GM19193 (cell line): Measurements from ENCODE around the gene NTSR2.

Experiments used
- POLR2A ChIP-seq: IDR thresholded peaks from 4 replicates; pipeline ENCODE4 v1.6.1; 2011; ENCODE audit not compliant: insufficient read depth, insufficient read length; ENCODE audit errors: extremely low read depth

NTSR2 gene

DNA sequence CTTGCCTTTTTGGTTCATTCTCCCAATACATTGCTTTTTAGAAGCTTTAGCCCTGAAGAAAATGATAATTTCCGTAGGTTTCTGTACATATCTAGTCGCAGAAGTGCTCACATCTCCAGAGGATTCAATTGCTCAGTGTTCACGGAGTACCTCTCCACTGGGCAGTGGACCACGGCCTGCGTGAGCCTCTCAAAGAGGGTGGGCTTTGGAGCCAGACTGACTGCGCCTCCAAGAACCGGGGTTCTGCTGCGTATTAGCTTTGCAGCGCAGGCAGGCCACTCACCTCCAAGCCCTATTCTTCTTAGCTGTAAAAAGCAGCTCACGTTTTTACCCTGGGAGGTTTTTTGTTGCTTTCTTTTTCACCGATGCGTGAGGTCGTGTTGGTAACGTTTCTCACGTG lies 35.4 kb downstream of the NTSR2 start:
- no peak for TF ChIP-seq POLR2A

DNA sequence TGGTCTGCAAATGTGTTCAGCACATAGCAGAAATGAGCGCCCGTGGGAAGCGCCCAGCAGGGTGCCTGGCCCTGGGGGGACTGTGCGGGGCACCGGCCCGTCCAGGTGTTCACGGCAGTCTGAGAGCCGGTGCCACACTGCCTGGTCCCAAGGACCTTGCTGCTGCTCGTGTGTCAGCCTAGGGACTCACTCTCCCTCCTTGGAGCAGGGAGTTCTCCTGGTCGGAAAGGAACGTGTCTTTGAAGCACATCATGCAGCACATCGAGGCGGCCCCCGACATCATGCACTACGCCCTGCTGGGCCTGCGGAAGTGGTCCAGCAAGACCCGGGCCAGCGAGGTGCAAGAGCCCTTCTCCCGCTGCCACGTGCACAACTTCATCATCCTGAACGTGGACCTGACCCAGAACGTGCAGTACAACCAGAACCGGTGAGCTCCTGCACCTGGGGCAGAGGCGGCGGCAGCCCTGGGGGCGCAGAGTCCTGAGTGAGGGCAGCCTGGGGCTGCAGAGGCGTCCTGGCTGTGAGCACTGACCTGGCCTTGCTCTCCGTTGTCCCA lies 36.0 kb downstream of the NTSR2 start:
- TF ChIP-seq POLR2A: no peak

- no peak for TF ChIP-seq POLR2A
Observed at GRCh38 chr2:11631462-11631861, 38.5 kb downstream of the NTSR2 start.

DNA sequence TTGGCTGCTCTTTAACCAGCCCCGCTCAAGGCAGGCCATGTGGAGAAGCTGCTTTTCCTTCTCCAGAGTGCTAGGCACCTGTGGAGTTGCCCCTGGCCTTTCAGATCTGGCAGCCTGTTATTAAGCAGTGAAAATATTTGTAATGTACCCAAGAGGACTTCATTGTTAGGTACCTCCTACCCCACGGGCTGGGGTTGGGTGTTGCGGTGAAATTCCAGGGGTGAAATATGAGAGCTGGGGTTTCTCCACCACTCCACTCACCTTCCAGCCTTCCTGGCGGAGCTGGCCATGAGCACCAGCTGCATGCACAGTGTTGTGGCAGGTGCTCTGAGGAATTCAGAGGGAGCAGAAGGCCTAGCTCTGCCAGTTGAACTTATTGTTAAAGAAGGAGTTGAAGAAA lies 39.1 kb downstream of the NTSR2 start:
- TF ChIP-seq POLR2A: no peak

- no peak for TF ChIP-seq POLR2A
Observed at GRCh38 chr2:11629851-11630250, 40.1 kb downstream of the NTSR2 start.

DNA sequence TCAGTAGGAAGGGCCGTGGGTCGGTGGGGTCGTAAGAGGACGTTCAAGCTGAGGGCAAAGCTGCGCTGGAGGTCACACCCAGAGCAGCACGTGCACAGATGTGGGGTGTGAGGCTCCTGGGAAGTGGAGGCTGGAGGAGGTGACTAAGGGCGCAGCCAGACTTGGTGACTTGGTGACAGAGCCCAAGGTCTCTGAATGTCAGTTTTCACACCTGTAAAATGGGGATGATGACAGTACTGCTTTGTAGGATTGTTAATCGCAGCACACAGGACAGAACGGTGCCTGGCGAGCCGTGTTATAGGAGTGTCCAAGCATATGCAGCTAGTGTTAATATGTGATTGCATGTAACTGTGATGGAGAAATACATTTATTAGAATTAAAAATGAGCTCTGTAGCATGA lies 40.8 kb downstream of the NTSR2 start:
- no peak for TF ChIP-seq POLR2A

DNA sequence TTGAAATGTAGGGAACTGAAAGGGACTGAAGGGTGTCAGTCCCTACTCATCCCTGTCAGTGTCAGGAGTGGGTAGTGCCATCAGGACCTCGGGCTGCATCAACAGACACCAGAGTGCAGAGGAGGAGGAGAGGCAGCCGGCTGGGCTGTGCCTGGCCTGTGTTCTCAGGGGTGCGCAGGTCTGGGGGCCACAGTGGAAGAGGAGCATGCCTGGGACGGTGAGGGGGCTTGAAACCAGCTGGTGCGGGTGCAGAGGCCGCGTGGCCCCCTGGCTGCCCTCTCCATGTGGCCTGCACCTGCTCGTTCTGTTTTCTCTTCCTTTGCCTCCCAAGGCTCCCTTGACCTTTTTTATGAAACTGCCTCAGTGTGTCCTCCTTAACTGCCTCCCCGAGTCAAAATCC lies 41.3 kb downstream of the NTSR2 start:
- TF ChIP-seq POLR2A: no peak

DNA sequence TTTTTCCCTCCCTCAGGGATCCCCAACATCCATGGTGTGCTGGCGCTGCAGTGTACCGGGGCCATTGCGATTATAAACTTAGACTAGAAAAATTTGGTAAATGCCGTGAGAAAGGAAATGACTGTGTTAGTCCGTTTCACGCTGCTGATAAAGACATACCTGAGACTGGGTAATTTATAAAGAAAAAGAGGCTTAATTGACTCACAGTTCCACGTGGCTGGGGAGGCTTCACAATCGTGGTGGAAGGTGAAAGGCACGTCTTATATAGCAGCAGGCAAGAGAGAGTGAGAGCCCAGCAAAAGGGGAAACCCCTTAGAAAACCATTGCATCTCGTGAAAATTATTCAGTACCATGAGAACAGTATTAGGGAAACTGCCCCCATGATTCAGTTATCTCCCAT lies 44.3 kb downstream of the NTSR2 start:
- TF ChIP-seq POLR2A: no peak

GRCh38 chr2:11624893-11625292 lies 45.1 kb downstream of the NTSR2 start:
- TF ChIP-seq POLR2A: no peak

DNA sequence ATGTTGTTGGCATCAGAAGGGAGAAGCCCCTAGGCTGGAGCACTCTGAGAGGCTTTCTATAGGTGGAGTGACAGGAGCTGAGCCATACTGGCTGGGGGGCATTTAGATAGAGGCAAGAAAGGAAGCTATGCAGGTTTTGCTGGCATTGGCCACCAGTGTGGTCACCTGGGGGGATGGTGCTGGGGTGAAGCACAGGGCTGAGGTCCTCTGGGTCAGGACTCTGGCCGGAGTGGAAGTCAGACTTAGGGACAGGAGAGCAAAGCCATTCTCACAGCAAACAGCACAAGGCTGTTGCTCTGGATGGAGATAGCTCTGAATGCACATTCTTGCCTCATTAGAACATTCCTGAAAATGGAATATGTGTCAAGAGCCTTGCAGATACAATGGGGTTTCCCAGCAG lies 47.4 kb downstream of the NTSR2 start:
- TF ChIP-seq POLR2A: no peak

GRCh38 chr2:11621410-11621809 lies 48.6 kb downstream of the NTSR2 start:
- TF ChIP-seq POLR2A: no peak

- no peak for TF ChIP-seq POLR2A
Observed at GRCh38 chr2:11618708-11619062, 51.3 kb downstream of the NTSR2 start.

DNA sequence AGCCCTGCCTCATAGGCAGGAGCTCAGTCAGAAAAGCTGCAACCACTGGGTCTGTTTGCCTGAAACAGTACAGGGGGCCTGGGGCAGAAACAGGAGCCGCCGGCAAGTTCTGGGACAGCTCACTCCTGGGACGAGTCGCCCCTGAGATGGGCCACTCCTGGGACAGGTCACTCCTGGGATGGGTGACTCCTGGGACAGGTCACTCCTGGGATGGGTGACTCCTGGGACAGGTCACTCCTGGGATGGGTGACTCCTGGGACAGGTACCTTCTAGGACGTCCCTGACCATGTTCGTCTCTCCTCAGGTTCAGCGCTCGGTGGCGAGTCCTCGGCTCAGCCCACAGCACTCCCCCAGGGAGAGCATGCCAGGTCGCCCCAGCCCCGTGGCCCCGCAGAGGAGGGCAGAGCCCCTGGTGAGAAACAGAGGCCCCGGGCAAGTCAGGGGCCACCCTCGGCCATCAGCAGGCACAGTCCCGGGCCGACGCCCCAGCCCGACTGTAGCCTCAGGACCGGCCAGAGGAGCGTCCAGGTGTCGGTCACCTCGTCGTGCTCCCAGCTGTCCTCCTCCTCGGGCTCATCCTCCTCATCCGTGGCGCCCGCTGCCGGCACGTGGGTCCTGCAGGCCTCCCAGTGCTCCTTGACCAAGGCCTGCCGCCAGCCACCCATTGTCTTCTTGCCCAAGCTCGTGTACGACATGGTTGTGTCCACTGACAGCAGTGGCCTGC lies 51.8 kb downstream of the NTSR2 start:
- TF ChIP-seq POLR2A: no peak

GRCh38 chr2:11617527-11617926 lies 52.5 kb downstream of the NTSR2 start:
- no peak for TF ChIP-seq POLR2A

GRCh38 chr2:11616851-11617415 lies 53.1 kb downstream of the NTSR2 start:
- no peak for TF ChIP-seq POLR2A

GRCh38 chr2:11616097-11616687 lies 53.8 kb downstream of the NTSR2 start:
- TF ChIP-seq POLR2A: no peak
